Body of pancreas (tissue), 4 donors: ENCODE data around the gene FGR. TPM values are rescaled to one million over a fixed set of nuclear protein-coding genes. Genes with fewer than 3 reads are reported as not detected.

Experiments used
- ATAC-seq: fragments of 150-250 bp; one replicate; pipeline ENCODE4 v1.9.1; 2016
- DNase-seq, 4 donors: peaks; one replicate each; pipeline ENCODE4 v3.0.0-alpha.2; 2019
- H3K27ac ChIP-seq, 4 donors: fragments of 200-600 bp; sonication (generic); 1 replicate in 3 of 4; 2 replicates in 1 of 4; pipeline versions ENCODE4 v1.5.1 to v1.6.1; 2016 to 2019; ENCODE audit warnings: mild to moderate bottlenecking in 1 of 4, mixed read lengths in 1 of 4, moderate library complexity in 1 of 4
- H3K27me3 ChIP-seq, 2 donors: fragments of 200-600 bp; sonication (generic); one replicate each; pipeline ENCODE4 v1.6.0; 2016; ENCODE audit warnings: mild to moderate bottlenecking in 1 of 2
- H3K36me3 ChIP-seq, 2 donors: fragments of 200-600 bp; sonication (generic); replicated peaks in 1 of 2; 2 replicates each; pipeline ENCODE4 v1.5.1; 2016; ENCODE audit warnings: low read depth in 2 of 2; ENCODE audit not compliant: insufficient read depth in 1 of 2
- H3K4me1 ChIP-seq: fragments of 200-600 bp; sonication (generic); one replicate; pipeline ENCODE4 v1.6.0; 2016
- H3K4me3 ChIP-seq, 2 donors: fragments of 200-600 bp; sonication (generic); 1 replicate in 1 of 2; 2 replicates in 1 of 2; pipeline ENCODE4 v1.5.1; 2016 to 2019
- H3K9me3 ChIP-seq, 3 donors: fragments of 200-600 bp; sonication (generic); 1 replicate in 2 of 3; 2 replicates in 1 of 3; pipeline ENCODE4 v1.5.1; 2016
- CTCF ChIP-seq, 7 experiments: fragments of 450-650 bp in 4 of 7; fragments of 200-600 bp in 3 of 7; sonication (generic) in 3 of 7; IDR thresholded peaks; one replicate each; pipeline ENCODE4 v1.5.1; 2016 to 2019; ENCODE audit warnings: antibody characterized with exemption in 7 of 7
- POLR2A ChIP-seq, 3 donors: fragments of 450-650 bp; IDR thresholded peaks; one replicate each; pipeline ENCODE4 v1.6.1; 2016; ENCODE audit warnings: antibody characterized with exemption in 3 of 3, mild to moderate bottlenecking in 2 of 3
- WGBS, 2 donors: methylation state at CpG; one replicate each; pipeline ENCODE4 v1.1.5; 2017; 5-methylcytosine and 5-hydroxymethylcytosine counted together
- intact Hi-C: fragments of 100-400 bp; cut with DNase I; formaldehyde crosslinking; loops from one replicate; pipeline ENCODE4 v1.15.1; 2023
- total RNA-seq, 2 donors: library from RNA; depleted of rRNA; stranded (reverse); fragments of >200 nt; gene quantifications; one replicate each; pipeline ENCODE4 v1.1.0, GENCODE V29; 2016

The FGR gene
- total RNA-seq, 2 donors from 2014 or later: 3.0 to 5.4 TPM

GRCh38 chr1:27594564-27595510 is 40.1 kb downstream of the FGR start:
- WGBS, 2 donors: 79 to 81% methylated on average over 17 of the region's 17 CpGs
- Histone ChIP-seq H3K36me3 (no peaks in the 10 kb centered on the region), H3K27ac (no peak overlapping the region), H3K4me3 (no peak overlapping the region), H3K4me1 (peaks cover 44% of the 10 kb centered on the region), H3K9me3 (no peaks in the 10 kb centered on the region), H3K27me3 (no peaks in the 10 kb centered on the region)
- ATAC-seq: no peak
- TF ChIP-seq POLR2A (IDR thresholded peaks at IDR 0.05) (no peak), CTCF (IDR thresholded peaks at IDR 0.05) (no peak)
- intact Hi-C loops: loop anchor here (5.0 kb wide), 1 partner anchor 38 kb away; no protein-coding TSS in a partner anchor
- no peak for DNase-seq

GRCh38 chr1:27593678-27594563 is 41.1 kb downstream of the FGR start:
- 73 to 83% methylated on average over 4 to 8 of the region's 8 CpGs for WGBS, 2 donors
- ATAC-seq (no peak), DNase-seq (no peak)
- H3K27ac ChIP-seq: no peak overlapping the region
- H3K9me3 ChIP-seq: no peaks in the 10 kb centered on the region
- intact Hi-C loops: no loop called here
- no peak overlapping the region for H3K4me3 ChIP-seq
- no peaks in the 10 kb centered on the region for H3K27me3 ChIP-seq
- peaks cover 38% of the 10 kb centered on the region for H3K4me1 ChIP-seq
- no peaks in the 10 kb centered on the region for H3K36me3 ChIP-seq
- TF ChIP-seq POLR2A (IDR thresholded peaks at IDR 0.05) (no peak), CTCF (IDR thresholded peaks at IDR 0.05) (no peak)

- no peaks in the 10 kb centered on the region for H3K36me3 ChIP-seq
- no peak overlapping the region for H3K4me3 ChIP-seq
- H3K27me3 ChIP-seq: no peaks in the 10 kb centered on the region
- TF ChIP-seq CTCF (IDR thresholded peaks at IDR 0.05) (no peak), POLR2A (IDR thresholded peaks at IDR 0.05) (no peak)
- WGBS, 2 donors: 80 to 82% methylated on average over 13 to 15 of the region's 17 CpGs
- intact Hi-C loops: no loop called here
- H3K4me1 ChIP-seq: peaks cover 30% of the 10 kb centered on the region
- no peak for DNase-seq
- no peaks in the 10 kb centered on the region for H3K9me3 ChIP-seq
- H3K27ac ChIP-seq: no peak overlapping the region
- ATAC-seq: no peak
These were observed 41.9 kb downstream of the FGR start for GRCh38 chr1:27592931-27593677.

- Histone ChIP-seq H3K27ac (no peak overlapping the region), H3K27me3 (no peaks in the 10 kb centered on the region), H3K4me1 (peaks cover 26% of the 10 kb centered on the region), H3K36me3 (no peaks in the 10 kb centered on the region), H3K9me3 (no peaks in the 10 kb centered on the region), H3K4me3 (no peak overlapping the region)
- DNase-seq: no peak
- no peak for ATAC-seq
- 81 to 84% methylated on average over 8 to 19 of the region's 22 CpGs for WGBS, 2 donors
- TF ChIP-seq POLR2A (IDR thresholded peaks at IDR 0.05): no peak
- no peak for TF ChIP-seq CTCF (IDR thresholded peaks at IDR 0.05)
- intact Hi-C loops: no loop called here
These were observed 42.6 kb downstream of the FGR start for GRCh38 chr1:27592232-27592930.
